Coronary artery (tissue), 2 donors: Measurements from ENCODE around the gene DNASE1L2.

ENCODE experiments used
- DNase-seq: peaks from one replicate; pipeline ENCODE4 v3.0.0-alpha.2; 2017; ENCODE audit warnings: low spot score
- H3K27ac ChIP-seq, 2 donors: fragments of 200-600 bp; sonication (generic); one replicate each; pipeline ENCODE4 v1.5.1; 2016 to 2019
- H3K4me3 ChIP-seq: fragments of 200-600 bp; sonication (generic); 2 replicates; pipeline ENCODE4 v1.5.1; 2016; ENCODE audit warnings: mild to moderate bottlenecking, moderate library complexity
- CTCF ChIP-seq: fragments of 200-600 bp; sonication (generic); IDR thresholded peaks from one replicate; pipeline ENCODE4 v1.5.1; 2019; ENCODE audit warnings: antibody characterized with exemption

Gene DNASE1L2

GRCh38 chr16:2275476-2276367, 39.5 kb downstream of the DNASE1L2 start:
- H3K4me3 ChIP-seq: no peak overlapping the region
- H3K27ac ChIP-seq: no peak overlapping the region
- DNase-seq: no peak
- TF ChIP-seq CTCF: no peak

GRCh38 chr16:2276368-2277195, 40.3 kb downstream of the DNASE1L2 start:
- Histone ChIP-seq H3K27ac (no peak overlapping the region), H3K4me3 (no peak overlapping the region)
- no peak for DNase-seq
- TF ChIP-seq CTCF: no peak

- DNase-seq: no peak
- no peak overlapping the region for H3K27ac ChIP-seq
These were observed 41.4 kb downstream of the DNASE1L2 start for GRCh38 chr16:2277466-2278271.

GRCh38 chr16:2278272-2278608, 42.0 kb downstream of the DNASE1L2 start:
- TF ChIP-seq CTCF: no peak
- H3K27ac ChIP-seq: no peak overlapping the region
- DNase-seq: no peak
- no peak overlapping the region for H3K4me3 ChIP-seq

More at GRCh38 chr16:2277466-2278271, 41.4 kb downstream of the DNASE1L2 start:
- H3K4me3 ChIP-seq: no peak overlapping the region
- no peak for TF ChIP-seq CTCF

GRCh38 chr16:2278956-2279800, 42.9 kb downstream of the DNASE1L2 start:
- H3K27ac ChIP-seq: no peak overlapping the region
- no peak overlapping the region for H3K4me3 ChIP-seq
- DNase-seq: no peak
- no peak for TF ChIP-seq CTCF

- Histone ChIP-seq H3K27ac (no peak overlapping the region), H3K4me3 (no peak overlapping the region)
- no peak for DNase-seq
- no peak for TF ChIP-seq CTCF
These were observed 44.2 kb downstream of the DNASE1L2 start for GRCh38 chr16:2280461-2280860.
